GM18508 (cell line): ENCODE results near the gene SHTN1.
A peak's percentile ranks its signal among the peaks of the same experiment; 100 is the strongest.

Experiments used
- ATAC-seq: cut with Tn5 transposase; IDR thresholded peaks from one replicate; pipeline ENCODE4 v1.9.1; 2021; ENCODE audit warnings: moderate number of reproducible peaks; ENCODE audit not compliant: insufficient read depth, unreplicated experiment

Gene SHTN1, protein sequence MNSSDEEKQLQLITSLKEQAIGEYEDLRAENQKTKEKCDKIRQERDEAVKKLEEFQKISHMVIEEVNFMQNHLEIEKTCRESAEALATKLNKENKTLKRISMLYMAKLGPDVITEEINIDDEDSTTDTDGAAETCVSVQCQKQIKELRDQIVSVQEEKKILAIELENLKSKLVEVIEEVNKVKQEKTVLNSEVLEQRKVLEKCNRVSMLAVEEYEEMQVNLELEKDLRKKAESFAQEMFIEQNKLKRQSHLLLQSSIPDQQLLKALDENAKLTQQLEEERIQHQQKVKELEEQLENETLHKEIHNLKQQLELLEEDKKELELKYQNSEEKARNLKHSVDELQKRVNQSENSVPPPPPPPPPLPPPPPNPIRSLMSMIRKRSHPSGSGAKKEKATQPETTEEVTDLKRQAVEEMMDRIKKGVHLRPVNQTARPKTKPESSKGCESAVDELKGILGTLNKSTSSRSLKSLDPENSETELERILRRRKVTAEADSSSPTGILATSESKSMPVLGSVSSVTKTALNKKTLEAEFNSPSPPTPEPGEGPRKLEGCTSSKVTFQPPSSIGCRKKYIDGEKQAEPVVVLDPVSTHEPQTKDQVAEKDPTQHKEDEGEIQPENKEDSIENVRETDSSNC

DNA sequence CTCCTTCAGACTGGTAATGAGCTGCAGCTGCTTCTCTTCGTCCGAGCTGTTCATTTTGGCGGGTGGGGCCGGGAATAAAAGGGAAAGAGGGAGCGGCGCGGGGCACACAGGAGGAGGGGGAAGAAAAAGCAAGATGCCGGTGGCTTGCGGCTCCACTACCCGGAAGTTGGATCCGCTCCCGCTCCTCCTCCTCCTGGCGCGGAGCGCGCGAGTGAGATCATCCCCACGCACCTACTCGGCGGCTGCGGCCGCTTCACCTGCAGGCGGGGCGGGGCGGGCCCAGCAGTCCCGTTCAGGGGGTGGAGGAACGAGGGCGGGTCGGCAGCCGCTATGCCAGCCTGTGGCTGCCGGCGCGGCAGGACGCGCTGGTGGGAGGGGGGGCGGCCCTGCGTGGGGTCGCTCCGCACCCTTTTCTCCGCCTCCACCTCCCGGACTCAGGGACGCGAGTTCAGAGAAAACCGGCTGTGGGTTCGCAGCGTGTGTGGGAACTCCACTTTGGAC, at the start of gene SHTN1:
Gene SHTN1 (minus strand): TSS at position 162 of the 501 bp plus-strand sequence. CDS start 108 bp downstream, at position 54.
- ATAC-seq = peak; percentile 10

DNA sequence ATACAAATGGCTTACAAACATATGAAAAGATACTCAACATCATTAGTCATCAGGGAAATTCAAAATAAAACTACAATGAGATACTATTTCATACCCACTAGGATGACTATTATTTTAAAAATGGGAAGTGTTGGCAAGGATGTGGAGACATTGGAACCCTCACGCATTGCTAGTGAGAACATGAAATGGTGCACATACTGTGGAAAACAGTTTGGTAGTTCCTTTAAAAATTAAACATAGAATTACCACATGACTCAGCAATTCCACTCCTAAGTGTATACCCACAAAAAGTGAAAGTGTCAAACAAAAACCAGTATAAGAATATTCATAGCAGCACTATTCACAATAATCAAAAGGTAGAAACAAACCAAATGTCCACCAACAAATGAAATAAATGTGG, 48.5 kb upstream of the SHTN1 start:
- ATAC-seq = no peak

DNA sequence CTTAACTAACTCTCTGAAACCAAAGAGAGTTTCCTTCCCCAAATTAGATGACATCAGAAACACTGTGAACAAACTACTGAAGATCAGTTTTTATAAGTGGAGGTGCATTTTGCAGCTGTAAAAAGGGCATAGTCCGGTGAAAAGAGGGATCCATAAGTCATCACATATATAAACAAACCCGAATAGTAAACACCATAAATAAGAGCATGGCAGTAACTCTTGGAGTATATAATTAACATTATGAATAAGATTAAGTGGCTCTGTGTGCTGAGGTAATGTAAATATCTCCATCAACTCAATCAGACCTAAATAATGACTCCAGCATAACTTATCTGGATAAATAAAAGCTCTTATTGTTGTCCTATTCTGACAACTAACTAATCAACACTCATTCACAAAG, 43.0 kb upstream of the SHTN1 start:
- ATAC-seq = no peak

DNA sequence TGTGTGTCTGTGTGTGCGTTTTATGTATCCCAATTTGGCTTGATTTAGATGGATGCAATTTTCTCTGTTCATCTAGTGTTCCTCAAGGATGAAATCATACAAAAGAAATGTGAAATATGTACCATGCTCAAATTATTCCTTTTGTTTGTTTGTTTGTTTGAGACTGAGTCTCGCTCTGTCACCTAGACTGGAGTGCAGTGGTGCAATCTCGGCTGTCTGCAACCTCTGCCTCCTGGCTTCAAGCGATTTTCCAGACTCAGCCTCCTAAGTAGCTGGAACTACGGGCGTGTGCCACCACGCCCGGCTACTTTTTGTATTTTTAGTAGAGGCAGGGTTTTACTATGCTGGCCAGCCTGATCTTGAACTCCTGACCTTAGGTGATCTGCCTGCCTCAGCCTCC, 11.3 kb upstream of the SHTN1 start:
- ATAC-seq = no peak

DNA sequence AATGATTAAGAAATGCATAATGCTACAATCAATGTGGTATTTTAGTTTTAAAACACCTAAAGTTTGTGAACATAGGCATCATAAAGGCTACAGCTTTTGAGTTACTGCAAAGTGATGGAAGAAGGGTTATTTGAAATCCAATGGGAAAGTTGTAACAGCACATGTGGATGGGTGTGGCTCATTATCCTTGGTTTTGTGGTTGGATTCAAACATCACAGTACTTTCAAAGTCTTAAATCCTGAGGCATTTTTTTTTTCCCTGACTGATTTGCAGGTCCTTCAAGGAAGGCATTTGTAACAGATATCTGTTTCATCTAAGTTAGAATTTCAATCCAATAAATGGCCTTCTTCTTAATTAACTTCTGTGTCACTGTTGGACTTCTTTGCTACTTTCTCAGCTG, 9.8 kb upstream of the SHTN1 start:
- no peak for ATAC-seq

DNA sequence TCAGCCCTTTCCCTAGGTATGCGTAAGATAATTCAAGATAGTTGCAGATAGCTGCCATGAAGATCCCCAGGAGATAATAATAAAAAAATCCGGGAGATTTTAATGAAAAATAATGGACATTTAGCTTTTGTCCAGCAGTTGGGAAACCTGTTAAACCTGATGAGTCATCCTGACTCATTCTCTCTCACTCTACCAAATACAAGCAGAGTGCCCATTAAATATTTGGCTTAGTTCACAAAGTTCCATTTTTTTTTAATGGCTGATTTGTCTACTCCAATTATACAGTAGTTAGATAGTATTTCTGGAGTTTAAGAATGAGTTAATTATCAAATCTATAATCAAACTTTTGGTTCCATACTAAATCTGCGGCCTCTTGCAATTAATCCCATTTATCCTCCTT, 2.1 kb upstream of the SHTN1 start:
- no peak for ATAC-seq

DNA sequence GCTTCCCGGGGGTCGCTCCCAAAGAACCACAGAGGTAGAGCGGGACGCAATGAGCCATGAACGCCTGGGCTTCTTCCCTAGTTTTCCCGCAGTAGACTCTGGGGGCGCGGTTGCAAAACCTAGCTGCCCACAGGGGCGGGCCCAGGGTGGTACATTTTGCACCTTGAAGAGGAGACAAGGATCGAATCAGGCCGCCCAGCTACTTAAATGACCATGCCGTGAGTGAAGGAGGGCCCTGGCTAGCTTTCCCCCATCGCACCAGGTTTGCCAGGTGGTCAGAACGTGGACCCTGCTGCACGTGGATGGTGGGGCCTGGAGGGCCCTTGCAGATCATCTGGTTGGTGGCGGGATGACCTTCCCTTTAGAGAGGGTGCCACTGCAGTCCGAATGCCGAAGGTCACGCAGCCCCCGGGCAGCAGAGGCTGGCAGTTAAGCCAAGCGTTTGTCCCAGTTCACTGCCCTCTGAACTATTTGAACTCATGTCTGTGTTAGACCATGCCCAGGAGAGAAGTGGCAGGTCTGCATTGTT, 604 bp upstream of the SHTN1 start:
- ATAC-seq = no peak

DNA sequence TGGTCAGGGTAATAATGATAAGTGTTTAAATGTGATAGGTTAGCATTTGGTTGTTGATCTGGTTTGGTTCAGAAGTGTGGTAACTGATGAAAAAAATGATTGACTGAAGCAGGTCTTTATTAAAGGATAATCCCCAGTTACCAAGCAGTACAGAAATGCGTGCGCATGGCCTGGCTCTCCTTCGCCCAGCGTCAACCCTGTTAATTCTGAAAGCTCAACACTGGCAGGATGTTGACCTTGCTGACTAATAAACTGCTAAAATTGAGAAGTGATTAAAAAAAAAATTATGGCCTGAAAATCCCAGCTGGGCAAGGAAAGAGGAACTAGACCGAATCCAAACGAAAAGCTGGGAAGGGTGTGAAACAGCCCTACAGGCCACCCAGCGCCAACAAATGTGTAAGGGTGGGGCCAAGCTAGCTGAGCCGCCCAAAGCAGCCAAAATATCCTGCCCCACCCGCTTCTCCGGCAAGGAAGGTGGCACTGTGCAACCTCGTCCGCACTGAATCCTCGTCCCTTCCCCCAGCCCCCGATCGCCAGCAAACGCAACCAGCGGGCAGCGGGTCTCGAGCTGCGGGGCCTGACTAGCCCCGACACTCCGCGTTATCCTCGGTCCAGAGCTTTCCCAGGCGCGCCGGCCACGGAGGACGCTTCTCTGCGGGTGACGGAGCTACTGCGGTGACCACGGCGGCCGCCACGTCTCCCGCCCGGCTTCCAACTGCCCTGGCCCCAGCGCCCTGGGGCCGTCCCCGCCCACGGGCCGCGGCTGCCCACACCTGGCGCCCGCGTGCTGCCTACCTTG, 561 bp downstream of the SHTN1 start:
- ATAC-seq = peak; percentile 73

DNA sequence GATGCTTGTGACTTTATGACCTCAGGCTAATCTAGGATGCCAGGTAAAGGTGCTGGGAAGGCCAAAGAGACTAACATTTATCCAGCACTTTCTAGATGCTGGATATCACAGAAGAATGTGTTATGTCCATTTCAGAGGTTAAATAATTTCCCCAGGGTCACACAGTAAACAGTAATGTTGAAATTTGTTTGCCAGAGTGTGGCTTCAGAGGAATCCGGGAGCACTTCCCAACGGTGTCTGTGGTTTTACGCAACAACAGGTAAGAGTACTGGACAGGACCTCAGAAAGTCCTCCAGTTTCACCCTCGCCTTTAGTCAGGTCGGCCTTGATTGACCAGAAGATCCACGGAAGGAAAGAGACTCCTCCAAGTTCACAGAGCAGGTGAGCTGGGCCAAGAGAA, 1.7 kb downstream of the SHTN1 start:
- no peak for ATAC-seq

DNA sequence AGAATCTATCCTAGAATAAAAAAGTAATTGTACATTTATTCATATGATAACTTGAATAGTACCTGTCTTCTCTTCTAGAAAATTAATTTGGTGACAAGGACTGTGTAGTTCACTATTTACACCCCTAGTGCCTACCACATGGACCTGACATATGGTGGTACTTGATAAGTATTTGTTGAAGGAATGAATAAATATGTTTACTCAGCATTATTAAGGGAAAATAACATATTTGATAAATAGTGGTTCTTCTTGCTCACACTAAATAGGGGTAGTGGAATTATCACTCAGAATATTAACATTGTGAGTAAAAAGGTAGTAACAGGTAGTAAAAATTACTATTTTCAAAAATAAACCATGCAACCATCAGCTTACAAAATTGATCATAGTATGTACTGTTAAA, 2.8 kb downstream of the SHTN1 start:
- no peak for ATAC-seq

DNA sequence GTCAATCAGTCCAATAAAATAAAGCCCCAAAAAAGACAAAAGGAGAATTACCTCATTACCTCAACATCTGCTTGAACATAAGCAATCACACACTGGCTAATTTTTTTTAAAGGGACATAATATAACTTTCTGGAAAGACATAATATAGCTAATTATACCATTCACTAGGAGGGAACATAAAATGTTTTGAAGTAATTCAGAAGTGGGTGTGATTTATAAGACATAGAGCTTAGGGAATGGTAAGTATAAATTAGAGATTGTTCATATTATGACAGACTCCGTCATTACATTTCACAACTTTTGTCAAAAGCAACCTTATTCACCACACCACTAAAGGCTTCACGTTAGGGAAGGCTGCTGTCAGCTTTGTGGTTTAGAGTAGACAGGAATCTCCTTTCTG, 3.8 kb downstream of the SHTN1 start:
- ATAC-seq = no peak

DNA sequence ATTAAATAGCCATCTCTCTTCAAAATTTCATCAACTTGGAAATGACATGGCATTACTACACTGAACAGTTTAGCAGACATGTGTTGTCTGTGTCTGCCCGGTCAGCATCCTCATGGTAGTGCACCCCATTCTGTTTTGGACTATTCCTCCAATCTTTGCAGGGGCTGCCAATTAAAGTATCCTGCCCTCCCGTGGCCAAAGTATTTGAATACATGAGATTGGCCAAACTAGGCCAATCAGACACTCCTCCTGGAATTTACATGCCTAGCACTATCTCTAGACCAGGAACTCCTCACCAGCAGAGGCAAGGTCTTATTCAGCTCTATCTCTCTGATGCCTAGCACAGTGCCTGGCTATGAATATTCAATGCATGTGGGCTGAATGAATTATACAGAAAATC, 4.4 kb downstream of the SHTN1 start:
- ATAC-seq = no peak

DNA sequence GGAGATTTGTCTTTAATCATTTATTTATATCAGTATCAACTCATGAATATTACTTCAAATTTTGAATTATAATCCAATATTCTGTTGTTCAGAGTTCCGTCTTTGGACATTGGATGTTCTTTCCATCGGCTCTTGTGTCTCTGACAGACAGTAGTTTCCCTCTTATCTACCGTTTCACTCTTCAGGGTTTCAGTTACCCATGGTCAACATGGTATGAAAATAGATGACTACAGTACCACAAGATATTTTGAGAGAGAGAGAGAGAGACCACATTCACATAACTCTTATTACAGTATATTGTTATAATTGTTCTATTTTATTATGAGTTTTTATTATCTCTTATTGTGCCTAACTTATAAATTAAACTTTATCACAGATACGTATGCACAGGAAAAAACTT, 6.8 kb downstream of the SHTN1 start:
- no peak for ATAC-seq

DNA sequence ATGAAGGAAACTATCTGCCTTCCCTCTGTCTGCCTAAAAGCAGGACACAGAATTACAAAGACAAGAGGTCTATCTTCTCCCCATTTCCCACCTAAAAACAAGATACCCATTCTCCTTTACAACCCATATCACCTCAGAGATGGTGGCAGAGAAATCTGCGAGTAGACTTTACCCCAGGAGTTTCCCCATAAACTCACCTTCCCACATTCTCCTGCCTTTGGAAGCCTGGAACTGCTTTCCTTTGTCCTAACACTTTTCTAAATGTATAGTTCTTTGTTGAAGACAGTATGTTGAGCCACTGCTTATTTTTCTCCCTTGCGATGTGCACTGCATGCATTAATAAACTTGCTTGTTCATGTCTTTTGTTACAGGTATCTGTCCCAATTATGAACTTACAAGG, 8.0 kb downstream of the SHTN1 start:
- no peak for ATAC-seq

DNA sequence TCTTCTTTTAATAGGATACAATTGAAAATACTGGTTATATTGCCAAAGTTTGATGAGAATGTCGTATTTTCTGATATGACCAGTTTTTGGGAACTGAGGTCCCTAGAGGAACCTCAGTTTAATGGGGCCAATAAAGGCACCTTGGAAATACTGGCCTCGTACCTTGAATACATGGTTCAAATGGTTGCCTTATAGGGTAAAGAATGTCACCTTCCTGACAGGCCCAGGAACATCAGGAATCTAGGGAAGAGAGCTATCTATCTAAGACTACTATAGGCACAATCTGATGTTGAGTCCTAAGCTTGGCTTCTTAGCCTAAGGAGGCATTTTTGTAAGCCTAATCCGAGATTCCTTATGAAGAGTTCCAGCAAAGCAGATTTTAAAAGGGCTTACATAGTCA, 9.3 kb downstream of the SHTN1 start:
- no peak for ATAC-seq

DNA sequence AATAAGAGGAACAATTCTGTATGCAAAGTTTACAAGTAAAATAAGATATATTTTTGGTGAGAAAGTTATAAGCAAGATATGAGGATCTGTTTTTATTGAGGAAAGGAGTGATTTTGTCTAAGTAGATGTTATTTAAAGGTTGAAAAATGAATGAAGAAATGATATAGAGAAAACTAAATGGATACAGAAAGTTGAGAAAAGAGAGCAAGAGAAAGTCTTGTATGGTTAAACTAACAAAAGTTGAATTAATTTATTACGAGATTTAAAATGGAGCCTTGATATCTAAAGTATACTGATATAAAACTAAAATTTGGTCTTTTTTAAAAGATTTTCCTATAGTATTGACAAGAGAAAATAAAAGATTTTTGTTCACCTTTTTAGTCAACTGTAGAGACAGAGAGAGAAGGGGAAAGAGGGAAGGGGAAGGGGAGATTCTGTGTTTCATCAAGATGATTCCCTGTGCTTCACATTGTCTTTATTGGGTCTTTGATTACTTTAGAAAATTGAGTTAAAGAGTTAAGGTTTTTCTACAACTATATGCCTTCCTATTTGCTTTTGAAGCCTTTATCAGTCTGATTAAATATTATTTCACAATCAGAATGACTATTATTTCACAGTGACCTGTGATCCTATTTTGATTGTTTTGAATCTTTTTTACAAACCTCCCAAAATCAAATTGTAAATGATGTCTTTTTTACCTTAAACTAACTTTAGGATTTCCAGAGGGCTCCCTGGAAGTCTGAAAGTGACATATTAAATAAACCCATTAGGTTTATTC, 10.7 kb downstream of the SHTN1 start:
- ATAC-seq = no peak

DNA sequence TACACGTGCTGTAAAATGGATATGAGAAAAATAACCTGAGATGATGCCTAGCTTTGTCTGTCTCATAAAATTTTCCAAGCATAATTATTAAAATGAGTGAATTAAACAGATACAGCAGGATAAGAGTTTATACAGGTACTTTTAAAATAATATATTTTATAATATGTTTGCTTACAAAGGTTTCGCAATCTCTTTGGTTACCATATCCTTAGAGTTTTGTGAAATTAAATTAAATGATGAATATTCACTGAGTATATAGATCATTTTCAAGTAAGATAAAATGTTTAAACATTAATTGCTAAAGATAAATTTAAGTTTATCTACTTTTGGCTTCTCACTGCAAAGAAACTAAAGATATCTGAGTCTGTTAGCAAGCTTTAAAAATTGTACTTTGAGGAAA, 11.4 kb downstream of the SHTN1 start:
- no peak for ATAC-seq

DNA sequence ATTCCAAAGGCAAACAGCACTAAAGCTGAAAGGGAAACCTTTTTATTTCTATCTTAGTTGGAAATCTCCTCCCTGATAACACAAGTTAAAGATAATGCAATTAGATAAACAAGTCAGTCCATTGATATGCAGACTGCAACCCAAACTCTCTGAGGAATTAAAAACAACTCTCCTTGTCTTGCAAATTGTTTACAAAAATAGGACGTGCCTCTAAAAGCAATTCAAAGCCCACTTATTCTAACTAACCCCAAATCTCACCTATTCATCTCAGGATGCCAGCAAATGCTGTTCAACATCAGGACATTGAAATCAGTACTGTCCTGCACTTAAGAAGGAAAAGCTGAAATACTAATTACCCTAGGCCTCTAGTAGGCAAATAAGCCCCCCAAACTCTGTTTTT, 12.8 kb downstream of the SHTN1 start:
- no peak for ATAC-seq

DNA sequence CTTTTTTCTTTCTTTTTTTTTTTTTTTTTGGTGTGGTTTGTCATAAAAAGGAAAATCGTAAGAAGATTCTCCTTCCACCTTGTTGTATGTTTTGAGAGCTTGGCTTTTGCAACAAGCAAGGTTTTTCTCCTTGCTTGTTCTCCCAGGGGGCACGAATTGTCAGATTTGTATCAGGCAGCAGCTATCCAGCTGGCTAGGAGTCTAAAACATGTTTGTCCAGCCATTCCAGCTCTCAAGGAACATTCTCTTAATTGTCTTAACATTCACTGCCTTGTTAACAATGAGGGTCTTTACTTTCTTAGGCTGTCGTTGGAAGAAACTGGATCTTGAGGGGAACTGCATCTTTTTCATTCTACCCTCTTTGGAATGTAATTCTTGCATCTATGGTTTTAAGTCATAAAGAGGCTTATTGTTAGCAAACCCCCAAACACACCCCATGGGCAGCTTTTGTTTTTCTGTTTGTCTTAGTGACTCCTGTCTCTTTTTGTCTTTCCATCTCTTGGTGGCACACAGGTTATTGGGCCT, 14.6 kb downstream of the SHTN1 start:
- no peak for ATAC-seq

DNA sequence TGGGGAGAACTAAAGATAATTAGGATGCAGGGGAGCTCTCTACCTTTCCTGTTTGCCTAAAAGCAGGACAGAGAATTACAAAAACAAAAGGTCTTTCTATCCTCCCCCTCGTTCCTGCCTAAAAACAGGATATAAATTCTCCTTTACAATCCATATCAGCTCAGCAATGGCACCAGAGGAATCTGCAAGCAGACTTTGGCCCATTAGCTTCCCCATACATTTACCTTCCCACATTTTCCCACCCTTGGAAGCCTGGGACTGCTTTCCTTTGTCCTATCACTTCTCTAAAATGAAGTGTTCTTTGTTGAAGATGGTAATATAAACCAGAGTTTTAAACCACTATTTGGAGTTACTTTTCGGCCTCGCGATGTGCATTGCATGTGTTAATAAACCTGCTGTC, 15.5 kb downstream of the SHTN1 start:
- ATAC-seq = no peak
